GM12874 (cell line): ENCODE measurements around the gene SLC9A6.

Experiments used
- CTCF ChIP-seq: IDR thresholded peaks from 2 replicates; pipeline ENCODE4 v1.5.1; 2011; ENCODE audit warnings: low read depth, mild to moderate bottlenecking, control low read depth, low read length, moderate library complexity; ENCODE audit not compliant: insufficient read depth

Gene SLC9A6

GRCh38 chrX:136051611-136052010 lies 66.4 kb downstream of the SLC9A6 start:
- TF ChIP-seq CTCF, result no peak

- no peak for TF ChIP-seq CTCF
These were observed 70.5 kb downstream of the SLC9A6 start for GRCh38 chrX:136055651-136056221.

- no peak for TF ChIP-seq CTCF
These were observed 72.3 kb downstream of the SLC9A6 start for GRCh38 chrX:136057567-136057966.

- no peak for TF ChIP-seq CTCF
These were observed 74.1 kb downstream of the SLC9A6 start for GRCh38 chrX:136059350-136059749.

- TF ChIP-seq CTCF, result no peak
These were observed 76.1 kb downstream of the SLC9A6 start for GRCh38 chrX:136061286-136061685.

- no peak for TF ChIP-seq CTCF
These were observed 76.5 kb downstream of the SLC9A6 start for GRCh38 chrX:136061696-136062095.

- no peak for TF ChIP-seq CTCF
These were observed 78.3 kb downstream of the SLC9A6 start for GRCh38 chrX:136063340-136064079.
